ENCODE data around the gene RUNX2. TPM values are rescaled to one million over a fixed set of nuclear protein-coding genes. Genes with fewer than 3 reads are reported as not detected.
A peak's percentile ranks its signal among the peaks of the same experiment; 100 is the strongest.

Gene RUNX2
- total RNA-seq, 2 experiments from 2014 or later = 2.7 to 3.0 TPM

- Mint-ChIP-seq H3K27me3 (ENCODE audit: low read depth) (no peaks in the 10 kb centered on the region), H3K9me3 (ENCODE audit: insufficient read depth) (peaks cover 9% of the 10 kb centered on the region), H3K36me3 (ENCODE audit: low read depth) (peaks cover 15% of the 10 kb centered on the region), H3K4me3 (no peak overlapping the region), H3K4me1 (ENCODE audit: low read depth) (peaks cover 3% of the 10 kb centered on the region), H3K27ac (no peak overlapping the region)
- no peak for ATAC-seq
- ChIA-PET CTCF (no interaction called here), POLR2A (no interaction called here)
- DNase-seq = no peak
Measured at GRCh38 chr6:45353654-45354053, 25.5 kb downstream of the RUNX2 start.

- no peaks in the 10 kb centered on the region for H3K9me3 Mint-ChIP-seq (ENCODE audit: insufficient read depth)
- H3K4me1 Mint-ChIP-seq (ENCODE audit: low read depth) = no peaks in the 10 kb centered on the region
- CTCF ChIA-PET = no interaction called here
Measured at GRCh38 chr6:45364466-45364865, 36.3 kb downstream of the RUNX2 start.

GRCh38 chr6:45365036-45365435 is 36.9 kb downstream of the RUNX2 start:
- peaks cover 4% of the 10 kb centered on the region for H3K4me1 Mint-ChIP-seq (ENCODE audit: low read depth)
- no peak for ATAC-seq
- DNase-seq = no peak
- no peaks in the 10 kb centered on the region for H3K27me3 Mint-ChIP-seq (ENCODE audit: low read depth)
- POLR2A ChIA-PET = interaction anchor here (1.9 kb wide), 1 partner anchor 13 kb away, joined by 8 read pairs; the partner anchor contains the start of gene SUPT3H
- peaks cover 8% of the 10 kb centered on the region for H3K36me3 Mint-ChIP-seq (ENCODE audit: low read depth)
- CTCF ChIA-PET = interaction anchor here (1.4 kb wide), 1 partner anchor 33 kb away, joined by 3 read pairs; no protein-coding TSS in a partner anchor
- no peak overlapping the region for H3K27ac Mint-ChIP-seq
- H3K4me3 Mint-ChIP-seq = no peak overlapping the region
- no peaks in the 10 kb centered on the region for H3K9me3 Mint-ChIP-seq (ENCODE audit: insufficient read depth)

More at GRCh38 chr6:45364466-45364865, 36.3 kb downstream of the RUNX2 start:
- Mint-ChIP-seq H3K27ac (no peak overlapping the region), H3K4me3 (no peak overlapping the region), H3K27me3 (ENCODE audit: low read depth) (no peaks in the 10 kb centered on the region), H3K36me3 (ENCODE audit: low read depth) (peaks cover 5% of the 10 kb centered on the region)
- DNase-seq = no peak
- no peak for ATAC-seq
- POLR2A ChIA-PET = no interaction called here

- H3K27me3 Mint-ChIP-seq (ENCODE audit: low read depth) = no peaks in the 10 kb centered on the region
- ATAC-seq (no peak), DNase-seq (no peak)
- peaks cover 4% of the 10 kb centered on the region for H3K4me1 Mint-ChIP-seq (ENCODE audit: low read depth)
- no peak overlapping the region for H3K4me3 Mint-ChIP-seq
- CTCF ChIA-PET = interaction anchor here (0.8 to 1.9 kb wide), 5 partner anchors 11 to 433 kb away, joined by 3 to 8 read pairs (median 3); partner anchors contain the start of gene SUPT3H
- peaks cover 8% of the 10 kb centered on the region for H3K36me3 Mint-ChIP-seq (ENCODE audit: low read depth)
- POLR2A ChIA-PET = interaction anchor here (1.9 kb wide), 1 partner anchor 12 kb away, joined by 8 read pairs; the partner anchor contains the start of gene SUPT3H
- no peak overlapping the region for H3K27ac Mint-ChIP-seq
- H3K9me3 Mint-ChIP-seq (ENCODE audit: insufficient read depth) = no peaks in the 10 kb centered on the region
Measured at GRCh38 chr6:45366534-45366933, 38.4 kb downstream of the RUNX2 start.

GRCh38 chr6:45367999-45368398 is 39.9 kb downstream of the RUNX2 start:
- no peak overlapping the region for H3K27ac Mint-ChIP-seq
- H3K4me1 Mint-ChIP-seq (ENCODE audit: low read depth) = peaks cover 4% of the 10 kb centered on the region
- ChIA-PET POLR2A (no interaction called here), CTCF (interaction anchor here (1.1 to 1.9 kb wide), 2 partner anchors 10 to 29 kb away, joined by 3 to 8 read pairs; partner anchors contain the start of gene SUPT3H)
- H3K27me3 Mint-ChIP-seq (ENCODE audit: low read depth) = no peaks in the 10 kb centered on the region
- H3K4me3 Mint-ChIP-seq = no peak overlapping the region
- no peaks in the 10 kb centered on the region for H3K9me3 Mint-ChIP-seq (ENCODE audit: insufficient read depth)
- peaks cover 8% of the 10 kb centered on the region for H3K36me3 Mint-ChIP-seq (ENCODE audit: low read depth)
- DNase-seq = no peak
- ATAC-seq = no peak

GRCh38 chr6:45369870-45370269 is 41.7 kb downstream of the RUNX2 start:
- no peak for ATAC-seq
- DNase-seq = no peak
- Mint-ChIP-seq H3K4me3 (no peak overlapping the region), H3K4me1 (ENCODE audit: low read depth) (peaks cover 4% of the 10 kb centered on the region), H3K27ac (no peak overlapping the region), H3K27me3 (ENCODE audit: low read depth) (no peaks in the 10 kb centered on the region), H3K36me3 (ENCODE audit: low read depth) (peaks cover 8% of the 10 kb centered on the region), H3K9me3 (ENCODE audit: insufficient read depth) (no peaks in the 10 kb centered on the region)
- POLR2A ChIA-PET = no interaction called here
- CTCF ChIA-PET = no interaction called here

GRCh38 chr6:45371924-45372573 is 43.9 kb downstream of the RUNX2 start:
- H3K36me3 Mint-ChIP-seq (ENCODE audit: low read depth) = peaks cover 8% of the 10 kb centered on the region
- H3K4me3 Mint-ChIP-seq = no peak overlapping the region
- H3K27me3 Mint-ChIP-seq (ENCODE audit: low read depth) = no peaks in the 10 kb centered on the region
- ChIA-PET POLR2A (interaction anchor here (0.6 kb wide), 1 partner anchor 67 kb away, joined by 3 read pairs; no protein-coding TSS in a partner anchor), CTCF (interaction anchor here (0.9 to 1.2 kb wide), 2 partner anchors 12 to 35 kb away, joined by 3 read pairs; no protein-coding TSS in a partner anchor)
- peaks cover 17% of the 10 kb centered on the region for H3K4me1 Mint-ChIP-seq (ENCODE audit: low read depth)
- H3K9me3 Mint-ChIP-seq (ENCODE audit: insufficient read depth) = no peaks in the 10 kb centered on the region
- no peak overlapping the region for H3K27ac Mint-ChIP-seq
- DNase-seq = no peak
- ATAC-seq = no peak

DNA sequence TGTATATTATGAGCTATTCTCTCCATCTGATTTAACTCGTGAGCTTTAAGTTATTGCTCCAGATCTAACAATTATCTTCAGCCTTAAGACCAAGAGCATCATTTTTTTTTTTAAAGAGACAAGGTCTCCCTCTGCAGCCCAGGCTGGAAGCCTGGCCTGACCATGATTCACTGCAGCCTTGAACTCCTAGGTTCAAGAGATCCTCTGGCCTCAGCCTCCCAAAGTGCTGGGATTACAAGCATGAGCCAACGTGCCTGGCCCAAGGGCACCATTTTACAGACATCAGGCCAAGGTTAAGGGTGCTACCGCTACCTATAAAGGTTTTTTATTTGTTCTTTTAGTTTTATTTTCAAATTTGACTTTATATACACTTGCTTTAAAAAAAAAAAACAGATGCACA is 47.3 kb downstream of the RUNX2 start:
- no peaks in the 10 kb centered on the region for H3K27me3 Mint-ChIP-seq (ENCODE audit: low read depth)
- DNase-seq (no peak), ATAC-seq (no peak)
- H3K4me3 Mint-ChIP-seq = no peak overlapping the region
- peaks cover 18% of the 10 kb centered on the region for H3K4me1 Mint-ChIP-seq (ENCODE audit: low read depth)
- CTCF ChIA-PET = interaction anchor here (0.6 to 3.6 kb wide), 8 partner anchors 31 to 728 kb away, joined by 3 to 20 read pairs (median 4); partner anchors contain the start of gene RUNX2
- H3K36me3 Mint-ChIP-seq (ENCODE audit: low read depth) = peaks cover 2% of the 10 kb centered on the region
- H3K9me3 Mint-ChIP-seq (ENCODE audit: insufficient read depth) = no peaks in the 10 kb centered on the region
- no peak overlapping the region for H3K27ac Mint-ChIP-seq
- POLR2A ChIA-PET = interaction anchor here (0.7 to 1.0 kb wide), 2 partner anchors 8 to 748 kb away, joined by 3 to 4 read pairs; no protein-coding TSS in a partner anchor

GRCh38 chr6:45376310-45377042 is 48.3 kb downstream of the RUNX2 start:
- no peak for ATAC-seq
- CTCF ChIA-PET = interaction anchor here (0.6 to 3.6 kb wide), 10 partner anchors 15 to 901 kb away, joined by 3 to 20 read pairs (median 6); partner anchors contain the start of gene RUNX2
- H3K27ac Mint-ChIP-seq = peak overlapping the region; percentile 100
- H3K4me3 Mint-ChIP-seq = peak overlapping the region; percentile 98
- H3K4me1 Mint-ChIP-seq (ENCODE audit: low read depth) = peaks cover 18% of the 10 kb centered on the region
- POLR2A ChIA-PET = interaction anchor here (0.5 to 0.6 kb wide), 2 partner anchors 262 to 1106 kb away, joined by 3 read pairs; partner anchors contain the start of gene TMEM151B
- H3K36me3 Mint-ChIP-seq (ENCODE audit: low read depth) = peaks cover 2% of the 10 kb centered on the region
- DNase-seq = no peak
- H3K27me3 Mint-ChIP-seq (ENCODE audit: low read depth) = no peaks in the 10 kb centered on the region
- no peaks in the 10 kb centered on the region for H3K9me3 Mint-ChIP-seq (ENCODE audit: insufficient read depth)

- H3K4me3 Mint-ChIP-seq = peak overlapping the region; percentile 98
- H3K36me3 Mint-ChIP-seq (ENCODE audit: low read depth) = peaks cover 2% of the 10 kb centered on the region
- CTCF ChIA-PET = interaction anchor here (1.4 to 3.6 kb wide), 6 partner anchors 11 to 902 kb away, joined by 3 to 20 read pairs (median 8); partner anchors contain the start of gene RUNX2
- H3K27me3 Mint-ChIP-seq (ENCODE audit: low read depth) = no peaks in the 10 kb centered on the region
- ATAC-seq (no peak), DNase-seq (no peak)
- peaks cover 18% of the 10 kb centered on the region for H3K4me1 Mint-ChIP-seq (ENCODE audit: low read depth)
- POLR2A ChIA-PET = interaction anchor here (0.5 to 0.6 kb wide), 2 partner anchors 262 to 1107 kb away, joined by 3 read pairs; partner anchors contain the start of gene TMEM151B
- no peaks in the 10 kb centered on the region for H3K9me3 Mint-ChIP-seq (ENCODE audit: insufficient read depth)
- peak overlapping the region; percentile 100 for H3K27ac Mint-ChIP-seq
Measured at GRCh38 chr6:45377043-45377553, 49.0 kb downstream of the RUNX2 start.

GRCh38 chr6:45377554-45378333 is 49.6 kb downstream of the RUNX2 start, which contains the start of gene SUPT3H:
Gene SUPT3H (minus strand): TSS chr6:45377934.
- POLR2A ChIA-PET = interaction anchor here (0.6 to 1.4 kb wide), 19 partner anchors 9 to 722 kb away, joined by 3 to 8 read pairs (median 3); partner anchors contain the start of gene RUNX2
- H3K36me3 Mint-ChIP-seq (ENCODE audit: low read depth) = peaks cover 2% of the 10 kb centered on the region
- ATAC-seq = peak; percentile 90
- H3K27me3 Mint-ChIP-seq (ENCODE audit: low read depth) = no peaks in the 10 kb centered on the region
- H3K4me1 Mint-ChIP-seq (ENCODE audit: low read depth) = peaks cover 18% of the 10 kb centered on the region
- peak within 1 kb of the TSS; percentile 98 for H3K4me3 Mint-ChIP-seq
- CTCF ChIA-PET = interaction anchor here (0.8 to 3.6 kb wide), 16 partner anchors 10 to 903 kb away, joined by 3 to 20 read pairs (median 5); partner anchors contain the start of gene RUNX2
- peak within 1 kb of the TSS; percentile 100 for H3K27ac Mint-ChIP-seq
- DNase-seq = peak; percentile 93
- no peaks in the 10 kb centered on the region for H3K9me3 Mint-ChIP-seq (ENCODE audit: insufficient read depth)

Data from activated CD8-positive, alpha-beta T cell treated with anti-CD3 and anti-CD28 coated beads, Interleukin-2, amount 10 ng/mL, durations not matched to agents 7 days and 5 days (primary cell).